H9 (cell line): ENCODE results near the gene RABGAP1L. TPM values are rescaled to one million over a fixed set of nuclear protein-coding genes. Genes with fewer than 3 reads are reported as not detected.

Source experiments
- DNase-seq: peaks from one replicate; pipeline ENCODE4 v3.0.0-alpha.2; 2017
- H2AFZ ChIP-seq: one replicate; pipeline ENCODE4 v1.6.1; 2013; ENCODE audit warnings: mild to moderate bottlenecking, low read length, control low read depth, moderate library complexity
- H2AK5ac ChIP-seq: 2 replicates; pipeline ENCODE4 v1.6.1; 2013; ENCODE audit warnings: low read length, control low read depth, mixed read lengths; ENCODE audit not compliant: insufficient read length
- H2BK120ac ChIP-seq: one replicate; pipeline ENCODE4 v1.6.1; 2013; ENCODE audit warnings: low read depth, mild to moderate bottlenecking, low read length, control low read depth, inconsistent platforms; ENCODE audit not compliant: poor library complexity, severe bottlenecking
- H2BK12ac ChIP-seq: 2 replicates; pipeline ENCODE4 v1.6.1; 2013; ENCODE audit warnings: low read length, control low read depth, mixed read lengths, low read depth; ENCODE audit not compliant: insufficient read length
- H2BK15ac ChIP-seq: 2 replicates; pipeline ENCODE4 v1.6.1; 2013; ENCODE audit warnings: low read depth, low read length, control low read depth
- H2BK20ac ChIP-seq: one replicate; pipeline ENCODE4 v1.6.1; 2013; ENCODE audit warnings: low read depth, mild to moderate bottlenecking, low read length, control low read depth, inconsistent platforms; ENCODE audit not compliant: poor library complexity, severe bottlenecking
- H2BK5ac ChIP-seq: 2 replicates; pipeline ENCODE4 v1.6.1; 2013; ENCODE audit warnings: low read length, control low read depth, mixed read lengths; ENCODE audit not compliant: insufficient read length
- H3K14ac ChIP-seq: 2 replicates; pipeline ENCODE4 v1.6.1; 2013; ENCODE audit warnings: low read length, control low read depth; ENCODE audit not compliant: insufficient read depth
- H3K18ac ChIP-seq: 2 replicates; pipeline ENCODE4 v1.6.1; 2013; ENCODE audit warnings: low read depth, mild to moderate bottlenecking, mixed read lengths, low read length, control low read depth; ENCODE audit not compliant: insufficient read length
- H3K23ac ChIP-seq: 2 replicates; pipeline ENCODE4 v1.6.1; 2013; ENCODE audit warnings: low read length, control low read depth, mixed read lengths, low read depth; ENCODE audit not compliant: insufficient read length
- H3K23me2 ChIP-seq: 2 replicates; pipeline ENCODE4 v1.6.1; 2013; ENCODE audit warnings: low read depth, mild to moderate bottlenecking, mixed read lengths, low read length, control low read depth; ENCODE audit not compliant: insufficient read length, poor library complexity, severe bottlenecking
- H3K27ac ChIP-seq: 2 replicates; pipeline ENCODE4 v1.5.1; 2013; ENCODE audit warnings: low read length, control low read depth, mixed read lengths, low read depth; ENCODE audit not compliant: insufficient read length
- H3K27me3 ChIP-seq: 2 replicates; pipeline ENCODE4 v1.6.1; 2013; ENCODE audit warnings: low read length, control low read depth, inconsistent platforms; ENCODE audit not compliant: insufficient read depth
- H3K4ac ChIP-seq: 2 replicates; pipeline ENCODE4 v1.6.1; 2013; ENCODE audit warnings: low read depth, mild to moderate bottlenecking, control low read depth, inconsistent platforms, low read length, moderate library complexity
- H3K4me1 ChIP-seq: 2 replicates; pipeline ENCODE4 v1.6.1; 2013; ENCODE audit warnings: low read length, control low read depth, inconsistent platforms; ENCODE audit not compliant: insufficient read depth
- H3K4me2 ChIP-seq: 2 replicates; pipeline ENCODE4 v1.6.1; 2013; ENCODE audit warnings: low read length, control low read depth, mixed read lengths; ENCODE audit not compliant: insufficient read length, insufficient read depth
- H3K56ac ChIP-seq: 2 replicates; pipeline ENCODE4 v1.6.1; 2013; ENCODE audit warnings: low read depth, mild to moderate bottlenecking, mixed read lengths, low read length, control low read depth; ENCODE audit not compliant: insufficient read length
- H3K79me1 ChIP-seq: 2 replicates; pipeline ENCODE4 v1.6.1; 2013; ENCODE audit warnings: low read depth, mild to moderate bottlenecking, moderate library complexity, low read length, control low read depth, inconsistent platforms; ENCODE audit not compliant: insufficient read depth, poor library complexity, severe bottlenecking
- H3K79me2 ChIP-seq: 2 replicates; pipeline ENCODE4 v1.6.1; 2013; ENCODE audit warnings: low read length, control low read depth, inconsistent platforms; ENCODE audit not compliant: insufficient read depth
- H3K9ac ChIP-seq: 2 replicates; pipeline ENCODE4 v1.6.1; 2013; ENCODE audit warnings: low read length, control low read depth, mixed read lengths; ENCODE audit not compliant: insufficient read length; ENCODE audit errors: extremely low read depth
- H3K9me3 ChIP-seq: one replicate; pipeline ENCODE4 v1.6.1; 2013; ENCODE audit warnings: low read depth, low read length, inconsistent platforms; ENCODE audit not compliant: control insufficient read depth
- H3T11ph ChIP-seq: one replicate; pipeline ENCODE4 v1.6.1; 2013; ENCODE audit warnings: mild to moderate bottlenecking, low read length, control low read depth, inconsistent platforms
- H4K20me1 ChIP-seq: one replicate; pipeline ENCODE4 v1.6.1; 2013; ENCODE audit not compliant: control insufficient read depth, insufficient read length, insufficient read depth
- H4K5ac ChIP-seq: 2 replicates; pipeline ENCODE4 v1.6.1; 2013; ENCODE audit warnings: low read depth, mild to moderate bottlenecking, mixed read lengths, low read length, control low read depth; ENCODE audit not compliant: insufficient read length
- H4K8ac ChIP-seq: replicated peaks from 2 replicates; pipeline ENCODE4 v1.6.1; 2013; ENCODE audit warnings: low read length, control low read depth, mixed read lengths, low read depth; ENCODE audit not compliant: insufficient read length
- H4K91ac ChIP-seq: 2 replicates; pipeline ENCODE4 v1.6.1; 2013; ENCODE audit warnings: low read depth, mild to moderate bottlenecking, moderate library complexity, mixed read lengths, low read length, control low read depth; ENCODE audit not compliant: insufficient read length
- H3K27ac Mint-ChIP-seq, 3 experiments: 2 replicates in 2 of 3; 3 replicates in 1 of 3; pipeline ENCODE4 v1.8.0; 2020 to 2021; ENCODE audit warnings: mixed read lengths in 3 of 3, mild to moderate bottlenecking in 1 of 3, moderate library complexity in 1 of 3
- H3K27me3 Mint-ChIP-seq: 2 replicates; pipeline ENCODE4 v1.8.0; 2021; ENCODE audit warnings: low read depth, mild to moderate bottlenecking, moderate library complexity, mixed read lengths
- H3K36me3 Mint-ChIP-seq, 3 experiments: 2 replicates in 2 of 3; 3 replicates in 1 of 3; pipeline ENCODE4 v1.8.0; 2020 to 2021; ENCODE audit warnings: low read depth in 3 of 3, mixed read lengths in 3 of 3; ENCODE audit not compliant: insufficient read depth in 1 of 3
- H3K4me1 Mint-ChIP-seq, 2 experiments: 2 replicates each; pipeline ENCODE4 v1.8.0; 2020; ENCODE audit warnings: mixed read lengths in 2 of 2
- H3K4me3 Mint-ChIP-seq, 2 experiments: 2 replicates in 1 of 2; 3 replicates in 1 of 2; pipeline ENCODE4 v1.8.0; 2020 to 2021; ENCODE audit warnings: mild to moderate bottlenecking in 2 of 2, mixed read lengths in 2 of 2, moderate library complexity in 1 of 2
- H3K9me3 Mint-ChIP-seq, 2 experiments: 2 replicates in 1 of 2; 3 replicates in 1 of 2; pipeline ENCODE4 v1.8.0; 2020; ENCODE audit warnings: mild to moderate bottlenecking in 2 of 2, mixed read lengths in 2 of 2, moderate library complexity in 1 of 2
- total RNA-seq: library from RNA; stranded (reverse); gene quantifications from 2 replicates; pipeline ENCODE4 v1.2.1, GENCODE V29; 2021
- TF ChIP-seq, protein P1 (sequence below): fragments of 200-600 bp; sonication (generic); conservative IDR thresholded peaks from 3 replicates; pipeline ENCODE4 v1.8.0; 2021; ENCODE audit warnings: antibody characterized with exemption, mild to moderate bottlenecking

RABGAP1L gene
- total RNA-seq, 1 experiment from 2014 or later: 147 TPM

DNA sequence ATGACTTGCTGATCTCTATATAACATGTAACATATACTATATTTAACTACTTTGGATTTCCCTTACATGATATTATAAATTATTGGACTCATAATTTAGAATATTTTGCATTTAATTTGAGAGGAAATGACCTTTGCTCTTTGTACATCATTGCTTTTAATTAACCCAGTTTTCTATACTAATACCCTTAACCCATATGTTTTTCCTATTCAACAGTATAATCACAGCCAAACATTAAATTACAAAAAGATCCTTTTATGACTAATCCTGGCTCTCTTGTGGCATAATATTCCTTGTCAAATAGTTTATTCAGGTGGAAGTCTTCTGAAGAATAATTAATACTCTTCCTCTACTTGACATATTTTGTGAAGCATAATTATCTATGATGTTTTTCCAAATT is 232.4 kb downstream of the RABGAP1L start:
- Histone ChIP-seq H2AFZ (no peak overlapping the region), H3K4me2 (no peak overlapping the region), H2AK5ac (no peak overlapping the region), H3K14ac (no peak overlapping the region), H3K79me2 (no peaks in the 10 kb centered on the region), H3K23me2 (no peaks in the 10 kb centered on the region), H2BK12ac (no peak overlapping the region), H3K27ac (no peak overlapping the region), H2BK120ac (no peak overlapping the region), H4K91ac (no peak overlapping the region), H2BK20ac (no peak overlapping the region), H3K9ac (no peak overlapping the region), H3T11ph (no peak overlapping the region), H3K56ac (no peak overlapping the region), H4K20me1 (no peaks in the 10 kb centered on the region), H3K4ac (no peak overlapping the region), H3K4me1 (no peaks in the 10 kb centered on the region), H3K23ac (no peak overlapping the region), H4K8ac (no peak overlapping the region), H3K27me3 (no peaks in the 10 kb centered on the region), H4K5ac (no peak overlapping the region), H2BK5ac (no peak overlapping the region), H3K18ac (no peak overlapping the region), H2BK15ac (no peak overlapping the region), H3K79me1 (no peaks in the 10 kb centered on the region), H3K9me3 (no peaks in the 10 kb centered on the region)
- peaks cover 0 to 3% (median 0%) of the 10 kb centered on the region in 3 experiments; a peak in 2 of 7 replicates for H3K36me3 Mint-ChIP-seq
- TF ChIP-seq, protein P1, sequence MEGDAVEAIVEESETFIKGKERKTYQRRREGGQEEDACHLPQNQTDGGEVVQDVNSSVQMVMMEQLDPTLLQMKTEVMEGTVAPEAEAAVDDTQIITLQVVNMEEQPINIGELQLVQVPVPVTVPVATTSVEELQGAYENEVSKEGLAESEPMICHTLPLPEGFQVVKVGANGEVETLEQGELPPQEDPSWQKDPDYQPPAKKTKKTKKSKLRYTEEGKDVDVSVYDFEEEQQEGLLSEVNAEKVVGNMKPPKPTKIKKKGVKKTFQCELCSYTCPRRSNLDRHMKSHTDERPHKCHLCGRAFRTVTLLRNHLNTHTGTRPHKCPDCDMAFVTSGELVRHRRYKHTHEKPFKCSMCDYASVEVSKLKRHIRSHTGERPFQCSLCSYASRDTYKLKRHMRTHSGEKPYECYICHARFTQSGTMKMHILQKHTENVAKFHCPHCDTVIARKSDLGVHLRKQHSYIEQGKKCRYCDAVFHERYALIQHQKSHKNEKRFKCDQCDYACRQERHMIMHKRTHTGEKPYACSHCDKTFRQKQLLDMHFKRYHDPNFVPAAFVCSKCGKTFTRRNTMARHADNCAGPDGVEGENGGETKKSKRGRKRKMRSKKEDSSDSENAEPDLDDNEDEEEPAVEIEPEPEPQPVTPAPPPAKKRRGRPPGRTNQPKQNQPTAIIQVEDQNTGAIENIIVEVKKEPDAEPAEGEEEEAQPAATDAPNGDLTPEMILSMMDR: no peak
- no peak overlapping the region for H3K4me3 Mint-ChIP-seq
- H3K27ac Mint-ChIP-seq: no peak overlapping the region
- no peak for DNase-seq
- H3K9me3 Mint-ChIP-seq: peaks cover 0 to 3% of the 10 kb centered on the region in 2 experiments; a peak in 1 of 5 replicates
- H3K4me1 Mint-ChIP-seq: no peaks in the 10 kb centered on the region
- H3K27me3 Mint-ChIP-seq: no peaks in the 10 kb centered on the region
